ENCODE measurements around the gene NISCH. TPM values are rescaled to one million over a fixed set of nuclear protein-coding genes. Genes with fewer than 3 reads are reported as not detected.

NISCH gene
- total RNA-seq, 1 experiment from 2014 or later = 104 TPM

- Histone ChIP-seq H4K5ac (ENCODE audit: insufficient read length, low read depth, low read length) (no peak overlapping the region), H3K56ac (ENCODE audit: insufficient read length, low read depth, low read length) (no peak overlapping the region), H3K23ac (ENCODE audit: insufficient read length, low read depth, low read length) (no peak overlapping the region), H2BK20ac (ENCODE audit: low read depth, low read length, poor library complexity, severe bottlenecking) (no peak overlapping the region), H2AFZ (ENCODE audit: low read length) (no peak overlapping the region), H3K27ac (ENCODE audit: insufficient read length, low read depth, low read length) (no peak overlapping the region), H3K14ac (ENCODE audit: insufficient read depth, low read length) (no peak overlapping the region), H3K79me1 (ENCODE audit: insufficient read depth, low read depth, low read length, poor library complexity, severe bottlenecking) (no peaks in the 10 kb centered on the region), H3K9ac (ENCODE audit: extremely low read depth, insufficient read length, low read length) (no peak overlapping the region), H2BK5ac (ENCODE audit: insufficient read length, low read length) (no peak overlapping the region), H3K9me3 (ENCODE audit: control insufficient read depth, low read depth, low read length) (no peaks in the 10 kb centered on the region), H3K4ac (ENCODE audit: low read depth, low read length) (no peak overlapping the region), H3K23me2 (ENCODE audit: insufficient read length, low read depth, low read length, poor library complexity, severe bottlenecking) (peaks cover 15% of the 10 kb centered on the region), H2BK15ac (ENCODE audit: low read depth, low read length) (no peak overlapping the region), H3K79me2 (ENCODE audit: insufficient read depth, low read length) (peaks cover 2% of the 10 kb centered on the region; the same call in 1 of the 2 replicates), H4K91ac (ENCODE audit: insufficient read length, low read depth, low read length) (no peak overlapping the region), H2BK120ac (ENCODE audit: low read depth, low read length, poor library complexity, severe bottlenecking) (no peak overlapping the region), H4K8ac (replicated peaks; ENCODE audit: insufficient read length, low read depth, low read length) (no peak overlapping the region), H4K20me1 (ENCODE audit: control insufficient read depth, insufficient read depth, insufficient read length) (no peaks in the 10 kb centered on the region), H2AK5ac (ENCODE audit: insufficient read length, low read length) (no peak overlapping the region), H3K4me2 (ENCODE audit: insufficient read depth, insufficient read length, low read length) (no peak overlapping the region), H3T11ph (ENCODE audit: low read length) (no peak overlapping the region), H3K27me3 (ENCODE audit: insufficient read depth, low read length) (no peaks in the 10 kb centered on the region), H3K18ac (ENCODE audit: insufficient read length, low read depth, low read length) (no peak overlapping the region), H2BK12ac (ENCODE audit: insufficient read length, low read depth, low read length) (no peak overlapping the region), H3K4me1 (ENCODE audit: insufficient read depth, low read length) (no peaks in the 10 kb centered on the region; the same call in 1 of the 2 replicates)
- no peak for TF ChIP-seq CTCF (conservative IDR thresholded peaks at IDR 0.05)
- peaks cover 19 to 39% (median 36%) of the 10 kb centered on the region in 3 experiments; a peak in 6 of 7 replicates for H3K36me3 Mint-ChIP-seq (ENCODE audit: insufficient read depth in 1 of 3, low read depth in 3 of 3)
- WGBS (ENCODE audit: extremely low coverage, insufficient read length, low lambda C conversion rate) = no CpG with 5 or more reads among the region's 10 CpGs
- peak overlapping the region; percentile 46 to 77; a peak in 3 of 5 replicates for H3K4me3 Mint-ChIP-seq
- H3K9me3 Mint-ChIP-seq = no peaks in the 10 kb centered on the region
- H3K4me1 Mint-ChIP-seq = peaks cover 23 to 24% of the 10 kb centered on the region in 2 experiments
- no peaks in the 10 kb centered on the region for H3K27me3 Mint-ChIP-seq (ENCODE audit: low read depth)
- DNase-seq = no peak
- H3K27ac Mint-ChIP-seq = no peak overlapping the region
Observed at GRCh38 chr3:52530918-52531826, 75.8 kb downstream of the NISCH start.

Data from H9 (cell line).